ENCODE results near the gene PRAMEF12. TPM values are rescaled to one million over a fixed set of nuclear protein-coding genes. Genes with fewer than 3 reads are reported as not detected.

The PRAMEF12 gene
- total RNA-seq, 1 experiment from 2014 or later = not detected

DNA sequence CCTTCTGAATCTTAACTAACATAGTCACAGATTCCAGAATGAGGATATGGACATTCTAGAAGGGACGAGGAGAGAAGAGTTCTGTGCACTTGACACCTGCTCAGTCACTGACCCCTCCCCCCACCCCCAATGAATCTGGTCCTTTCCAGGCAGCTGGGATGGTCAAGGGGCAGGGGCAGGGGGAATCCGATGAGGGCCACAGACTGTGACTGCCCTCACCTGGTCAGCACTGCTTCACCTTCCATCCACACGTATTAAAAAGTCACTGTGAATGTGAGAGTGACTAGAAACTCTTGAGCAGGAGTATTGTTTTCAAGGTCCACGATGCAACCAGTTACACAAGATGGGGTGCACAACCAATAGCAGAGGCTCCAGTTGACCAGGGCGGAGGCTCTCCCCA lies 9.5 kb upstream of the PRAMEF12 start:
- Histone ChIP-seq H3K36me3 (ENCODE audit: insufficient read depth, low read length, poor library complexity, severe bottlenecking) (no peaks in the 10 kb centered on the region), H3K9me3 (ENCODE audit: low read depth, low read length, poor library complexity, severe bottlenecking) (no peaks in the 10 kb centered on the region), H3K27ac (ENCODE audit: low read depth, low read length, poor library complexity, severe bottlenecking) (no peak overlapping the region), H3K4me3 (ENCODE audit: low read depth, low read length, poor library complexity, severe bottlenecking) (no peak overlapping the region), H3K4me1 (ENCODE audit: insufficient read depth, low read length, poor library complexity, severe bottlenecking) (no peaks in the 10 kb centered on the region), H3K27me3 (replicated peaks; ENCODE audit: insufficient read depth, low read depth, low read length, poor library complexity) (no peaks in the 10 kb centered on the region)
- BruUV-seq (replicated peaks) = no TSS peak
- ChIA-PET POLR2A (ENCODE audit: low non-redundant PET) (no interaction called here), CTCF (no interaction called here)
- TF ChIP-seq, protein P1, sequence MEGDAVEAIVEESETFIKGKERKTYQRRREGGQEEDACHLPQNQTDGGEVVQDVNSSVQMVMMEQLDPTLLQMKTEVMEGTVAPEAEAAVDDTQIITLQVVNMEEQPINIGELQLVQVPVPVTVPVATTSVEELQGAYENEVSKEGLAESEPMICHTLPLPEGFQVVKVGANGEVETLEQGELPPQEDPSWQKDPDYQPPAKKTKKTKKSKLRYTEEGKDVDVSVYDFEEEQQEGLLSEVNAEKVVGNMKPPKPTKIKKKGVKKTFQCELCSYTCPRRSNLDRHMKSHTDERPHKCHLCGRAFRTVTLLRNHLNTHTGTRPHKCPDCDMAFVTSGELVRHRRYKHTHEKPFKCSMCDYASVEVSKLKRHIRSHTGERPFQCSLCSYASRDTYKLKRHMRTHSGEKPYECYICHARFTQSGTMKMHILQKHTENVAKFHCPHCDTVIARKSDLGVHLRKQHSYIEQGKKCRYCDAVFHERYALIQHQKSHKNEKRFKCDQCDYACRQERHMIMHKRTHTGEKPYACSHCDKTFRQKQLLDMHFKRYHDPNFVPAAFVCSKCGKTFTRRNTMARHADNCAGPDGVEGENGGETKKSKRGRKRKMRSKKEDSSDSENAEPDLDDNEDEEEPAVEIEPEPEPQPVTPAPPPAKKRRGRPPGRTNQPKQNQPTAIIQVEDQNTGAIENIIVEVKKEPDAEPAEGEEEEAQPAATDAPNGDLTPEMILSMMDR (conservative IDR thresholded peaks at IDR 0.05; ENCODE audit: low read depth, low read length) = no peak
- no peak for TF ChIP-seq EZH2 (IDR thresholded peaks at IDR 0.05; ENCODE audit: borderline replicate concordance, low read depth, low read length, poor library complexity, severe bottlenecking)
- no peak for DNase-seq (ENCODE audit: low spot score)
- intact Hi-C loops (cut with micrococcal nuclease; ENCODE audit: unreplicated experiment) = no loop called here

DNA sequence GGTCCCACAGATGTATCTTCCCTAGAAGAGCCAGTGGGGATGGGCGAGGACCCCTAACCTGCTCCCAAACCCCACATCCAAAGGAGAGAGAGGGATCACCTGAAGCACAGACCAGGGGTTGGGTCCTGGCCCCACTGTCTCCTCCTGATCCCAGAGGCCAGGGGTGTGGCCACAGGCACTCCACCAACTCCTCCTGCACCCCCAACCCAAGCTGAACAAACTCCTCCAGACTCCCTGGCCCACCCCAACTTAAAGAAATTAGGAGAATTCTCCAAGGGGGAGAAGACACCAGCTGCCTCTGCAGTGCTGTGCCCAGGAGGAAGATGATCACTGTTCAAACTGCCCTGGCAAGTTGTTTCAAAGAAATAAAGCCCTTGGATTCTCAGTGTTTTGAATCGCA lies 4.5 kb upstream of the PRAMEF12 start:
- H3K4me3 ChIP-seq (ENCODE audit: low read depth, low read length, poor library complexity, severe bottlenecking) = no peak overlapping the region
- peaks cover 5% of the 10 kb centered on the region for H3K27me3 ChIP-seq (replicated peaks; ENCODE audit: insufficient read depth, low read depth, low read length, poor library complexity)
- H3K9me3 ChIP-seq (ENCODE audit: low read depth, low read length, poor library complexity, severe bottlenecking) = no peaks in the 10 kb centered on the region
- intact Hi-C loops (cut with micrococcal nuclease; ENCODE audit: unreplicated experiment) = no loop called here
- no peaks in the 10 kb centered on the region for H3K4me1 ChIP-seq (ENCODE audit: insufficient read depth, low read length, poor library complexity, severe bottlenecking)
- CTCF ChIA-PET = no interaction called here
- DNase-seq (ENCODE audit: low spot score) = no peak
- BruUV-seq (replicated peaks) = no TSS peak
- no peak overlapping the region for H3K27ac ChIP-seq (ENCODE audit: low read depth, low read length, poor library complexity, severe bottlenecking)
- POLR2A ChIA-PET (ENCODE audit: low non-redundant PET) = interaction anchor here (0.6 kb wide), 1 partner anchor 475 kb away, joined by 3 read pairs; no protein-coding TSS in a partner anchor
- TF ChIP-seq EZH2 (IDR thresholded peaks at IDR 0.05; ENCODE audit: borderline replicate concordance, low read depth, low read length, poor library complexity, severe bottlenecking) = no peak
- TF ChIP-seq, protein P1 (conservative IDR thresholded peaks at IDR 0.05; ENCODE audit: low read depth, low read length) = no peak
- H3K36me3 ChIP-seq (ENCODE audit: insufficient read depth, low read length, poor library complexity, severe bottlenecking) = no peaks in the 10 kb centered on the region

DNA sequence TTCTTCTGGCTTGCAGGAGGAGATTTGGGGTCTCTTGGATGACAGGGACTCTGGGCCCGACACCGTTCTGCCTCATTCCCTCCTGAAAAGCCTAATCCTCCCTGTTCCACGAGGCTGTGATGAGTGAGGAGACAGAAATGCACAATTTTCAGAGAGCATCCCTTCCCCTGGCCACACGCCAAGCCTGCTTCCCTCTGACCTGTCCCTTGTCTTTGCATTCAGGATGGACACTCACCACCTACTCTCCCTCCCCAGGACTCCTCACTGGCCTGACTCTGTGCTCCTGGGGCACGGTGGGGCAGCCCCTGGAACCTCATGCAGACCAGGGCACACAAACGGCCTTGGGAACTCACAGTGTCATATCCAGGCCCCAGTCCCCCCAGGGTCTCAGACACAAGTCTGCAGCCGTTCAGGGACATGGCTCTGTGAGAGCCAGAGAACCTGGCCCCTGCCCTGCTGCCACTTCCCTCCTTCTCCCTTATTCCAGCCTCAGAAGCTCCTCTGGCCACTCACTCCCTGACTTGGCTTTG lies 3.5 kb upstream of the PRAMEF12 start:
- no TSS peak for BruUV-seq (replicated peaks)
- ChIA-PET CTCF (no interaction called here), POLR2A (ENCODE audit: low non-redundant PET) (interaction anchor here (0.6 kb wide), 1 partner anchor 17 kb away, joined by 9 read pairs; no protein-coding TSS in a partner anchor)
- Histone ChIP-seq H3K36me3 (ENCODE audit: insufficient read depth, low read length, poor library complexity, severe bottlenecking) (no peaks in the 10 kb centered on the region), H3K4me1 (ENCODE audit: insufficient read depth, low read length, poor library complexity, severe bottlenecking) (no peaks in the 10 kb centered on the region), H3K27ac (ENCODE audit: low read depth, low read length, poor library complexity, severe bottlenecking) (no peak overlapping the region), H3K27me3 (replicated peaks; ENCODE audit: insufficient read depth, low read depth, low read length, poor library complexity) (peaks cover 5% of the 10 kb centered on the region), H3K9me3 (ENCODE audit: low read depth, low read length, poor library complexity, severe bottlenecking) (no peaks in the 10 kb centered on the region), H3K4me3 (ENCODE audit: low read depth, low read length, poor library complexity, severe bottlenecking) (no peak overlapping the region)
- intact Hi-C loops (cut with micrococcal nuclease; ENCODE audit: unreplicated experiment) = no loop called here
- no peak for TF ChIP-seq EZH2 (IDR thresholded peaks at IDR 0.05; ENCODE audit: borderline replicate concordance, low read depth, low read length, poor library complexity, severe bottlenecking)
- TF ChIP-seq, protein P1 (conservative IDR thresholded peaks at IDR 0.05; ENCODE audit: low read depth, low read length) = no peak
- DNase-seq (ENCODE audit: low spot score) = no peak

Measured in A673 (cell line).